Measurements from ENCODE around the gene SLC22A23. TPM values are rescaled to one million over a fixed set of nuclear protein-coding genes. Genes with fewer than 3 reads are reported as not detected.

SLC22A23 gene
- total RNA-seq, 2 donors from 2014 or later, result 11.1 to 13.3 TPM

GRCh38 chr6:3384241-3385143 is 72.4 kb downstream of the SLC22A23 start:
- no peak for DNase-seq
- Histone ChIP-seq H3K36me3 (ENCODE audit: control insufficient read depth, insufficient read depth, low read length) (no peaks in the 10 kb centered on the region), H3K27me3 (ENCODE audit: control insufficient read depth, insufficient read depth, low read length, poor library complexity, severe bottlenecking) (no peaks in the 10 kb centered on the region), H3K4me3 (ENCODE audit: low read length) (no peak overlapping the region), H3K9ac (ENCODE audit: extremely low read depth, low read length, poor library complexity, severe bottlenecking) (no peak overlapping the region), H3K9me3 (ENCODE audit: control insufficient read depth, low read length) (no peaks in the 10 kb centered on the region), H3K27ac (ENCODE audit: low read depth, low read length) (no peak overlapping the region), H3K4me1 (ENCODE audit: control insufficient read depth, insufficient read depth, low read length) (no peaks in the 10 kb centered on the region)
- Mint-ChIP-seq H3K4me3 (no peak overlapping the region), H3K27ac (no peak overlapping the region), H3K9me3 (no peaks in the 10 kb centered on the region), H3K4me1 (peaks cover 8% of the 10 kb centered on the region), H3K27me3 (ENCODE audit: insufficient read depth) (no peaks in the 10 kb centered on the region), H3K36me3 (ENCODE audit: low read depth) (peaks cover 7% of the 10 kb centered on the region)
- WGBS, 2 experiments (ENCODE audit: insufficient coverage in 1 of 2, insufficient read length in 1 of 2), result 96 to 98% methylated on average over 6 to 7 of the region's 9 CpGs
- TF ChIP-seq CTCF (conservative IDR thresholded peaks at IDR 0.05), result no peak

- peaks cover 7% of the 10 kb centered on the region for H3K36me3 Mint-ChIP-seq (ENCODE audit: low read depth)
- H3K27me3 Mint-ChIP-seq (ENCODE audit: insufficient read depth), result no peaks in the 10 kb centered on the region
- peaks cover 14% of the 10 kb centered on the region for H3K4me1 Mint-ChIP-seq
- Histone ChIP-seq H3K9ac (ENCODE audit: extremely low read depth, low read length, poor library complexity, severe bottlenecking) (no peak overlapping the region), H3K27me3 (ENCODE audit: control insufficient read depth, insufficient read depth, low read length, poor library complexity, severe bottlenecking) (no peaks in the 10 kb centered on the region), H3K27ac (ENCODE audit: low read depth, low read length) (no peak overlapping the region), H3K4me1 (ENCODE audit: control insufficient read depth, insufficient read depth, low read length) (no peaks in the 10 kb centered on the region), H3K4me3 (ENCODE audit: low read length) (no peak overlapping the region), H3K36me3 (ENCODE audit: control insufficient read depth, insufficient read depth, low read length) (no peaks in the 10 kb centered on the region), H3K9me3 (ENCODE audit: control insufficient read depth, low read length) (no peaks in the 10 kb centered on the region)
- H3K4me3 Mint-ChIP-seq, result no peak overlapping the region
- no peaks in the 10 kb centered on the region for H3K9me3 Mint-ChIP-seq
- WGBS, 2 experiments (ENCODE audit: insufficient coverage in 1 of 2, insufficient read length in 1 of 2), result 86 to 92% methylated on average over 4 to 8 of the region's 8 CpGs
- H3K27ac Mint-ChIP-seq, result no peak overlapping the region
- no peak for DNase-seq
- TF ChIP-seq CTCF (conservative IDR thresholded peaks at IDR 0.05), result no peak
Observed at GRCh38 chr6:3383525-3383924, 73.3 kb downstream of the SLC22A23 start.

- no peaks in the 10 kb centered on the region for H3K4me1 ChIP-seq (ENCODE audit: control insufficient read depth, insufficient read depth, low read length)
- no peaks in the 10 kb centered on the region for H3K27me3 Mint-ChIP-seq (ENCODE audit: insufficient read depth)
- H3K27ac ChIP-seq (ENCODE audit: low read depth, low read length), result no peak overlapping the region
- no peaks in the 10 kb centered on the region for H3K9me3 Mint-ChIP-seq
- no peak overlapping the region for H3K27ac Mint-ChIP-seq
- no peaks in the 10 kb centered on the region for H3K36me3 ChIP-seq (ENCODE audit: control insufficient read depth, insufficient read depth, low read length)
- H3K4me3 Mint-ChIP-seq, result no peak overlapping the region
- no peaks in the 10 kb centered on the region for H3K27me3 ChIP-seq (ENCODE audit: control insufficient read depth, insufficient read depth, low read length, poor library complexity, severe bottlenecking)
- H3K36me3 Mint-ChIP-seq (ENCODE audit: low read depth), result peaks cover 3% of the 10 kb centered on the region
- TF ChIP-seq CTCF (conservative IDR thresholded peaks at IDR 0.05), result no peak
- no peak overlapping the region for H3K9ac ChIP-seq (ENCODE audit: extremely low read depth, low read length, poor library complexity, severe bottlenecking)
- no peak overlapping the region for H3K4me3 ChIP-seq (ENCODE audit: low read length)
- peaks cover 14% of the 10 kb centered on the region for H3K4me1 Mint-ChIP-seq
- no peak for DNase-seq
- 88 to 96% methylated on average over 6 to 8 of the region's 8 CpGs for WGBS, 2 experiments (ENCODE audit: insufficient coverage in 1 of 2, insufficient read length in 1 of 2)
- no peaks in the 10 kb centered on the region for H3K9me3 ChIP-seq (ENCODE audit: control insufficient read depth, low read length)
Observed at GRCh38 chr6:3382326-3383279, 74.2 kb downstream of the SLC22A23 start.
